ENCODE measurements around the gene GSAP. TPM values are rescaled to one million over a fixed set of nuclear protein-coding genes. Genes with fewer than 3 reads are reported as not detected.
"Not testable (repeated sequence)": the region's sequence is repeated elsewhere in the genome, so short reads cannot be mapped to it uniquely, and the experiment has no call there.

GSAP gene
- polyA plus RNA-seq, 5 donors, result 26.0 to 55.8 (median 47.7) TPM

GRCh38 chr7:77362905-77363304 is 53.2 kb downstream of the GSAP start:
- no peak for DNase-seq

- no peak for DNase-seq
Observed at GRCh38 chr7:77360969-77361368, 55.2 kb downstream of the GSAP start.

GRCh38 chr7:77360104-77360503 is 56.0 kb downstream of the GSAP start:
- DNase-seq, result no peak

GRCh38 chr7:77359599-77359998 is 56.5 kb downstream of the GSAP start:
- no peak for DNase-seq

- no peak for DNase-seq
Observed at GRCh38 chr7:77354914-77355313, 61.2 kb downstream of the GSAP start.

- DNase-seq, result no peak
Observed at GRCh38 chr7:77354484-77354883, 61.7 kb downstream of the GSAP start.

- DNase-seq, result no peak
Observed at GRCh38 chr7:77353911-77354310, 62.2 kb downstream of the GSAP start.

GRCh38 chr7:77353407-77353721 is 62.8 kb downstream of the GSAP start:
- DNase-seq, result no peak

GRCh38 chr7:77352665-77353406 is 63.3 kb downstream of the GSAP start:
- DNase-seq, result no peak

- no peak for DNase-seq
Observed at GRCh38 chr7:77351539-77352004, 64.6 kb downstream of the GSAP start.

GRCh38 chr7:77349141-77349540 is 67.0 kb downstream of the GSAP start:
- DNase-seq, result no peak

GRCh38 chr7:77348371-77348813 is 67.8 kb downstream of the GSAP start:
- no peak for DNase-seq

- no peak for DNase-seq
Observed at GRCh38 chr7:77346441-77346840, 69.7 kb downstream of the GSAP start.

- not testable (repeated sequence) for DNase-seq
Observed at GRCh38 chr7:77345426-77345825, 70.7 kb downstream of the GSAP start.

- no peak for DNase-seq
Observed at GRCh38 chr7:77339726-77340125, 76.4 kb downstream of the GSAP start.

GRCh38 chr7:77338883-77339629 is 77.1 kb downstream of the GSAP start:
- DNase-seq, result no peak

- DNase-seq, result no peak
Observed at GRCh38 chr7:77338260-77338659, 77.9 kb downstream of the GSAP start.

- DNase-seq, result no peak
Observed at GRCh38 chr7:77337456-77337990, 78.6 kb downstream of the GSAP start.

GRCh38 chr7:77335581-77335980 is 80.6 kb downstream of the GSAP start:
- no peak for DNase-seq

- DNase-seq, result not testable (repeated sequence)
Observed at GRCh38 chr7:77334039-77334438, 82.1 kb downstream of the GSAP start.

- peak; percentile 69 to 83 for DNase-seq
Observed at GRCh38 chr7:77331938-77332695, 84.0 kb downstream of the GSAP start.

GRCh38 chr7:77330169-77330882 is 85.8 kb downstream of the GSAP start:
- no peak for DNase-seq

All from right lung (tissue), 5 donors.